HG02642 (cell line): ENCODE measurements around the gene HOXB1.

Experiments
- ATAC-seq: cut with Tn5 transposase; IDR thresholded peaks from one replicate; pipeline ENCODE4 v1.9.1; 2021; ENCODE audit warnings: mild to moderate bottlenecking; ENCODE audit not compliant: unreplicated experiment, poor library complexity

HOXB1 gene

GRCh38 chr17:48567646-48568354 lies 37.0 kb upstream of the HOXB1 start:
- ATAC-seq = no peak

GRCh38 chr17:48567209-48567608 lies 36.4 kb upstream of the HOXB1 start:
- no peak for ATAC-seq

DNA sequence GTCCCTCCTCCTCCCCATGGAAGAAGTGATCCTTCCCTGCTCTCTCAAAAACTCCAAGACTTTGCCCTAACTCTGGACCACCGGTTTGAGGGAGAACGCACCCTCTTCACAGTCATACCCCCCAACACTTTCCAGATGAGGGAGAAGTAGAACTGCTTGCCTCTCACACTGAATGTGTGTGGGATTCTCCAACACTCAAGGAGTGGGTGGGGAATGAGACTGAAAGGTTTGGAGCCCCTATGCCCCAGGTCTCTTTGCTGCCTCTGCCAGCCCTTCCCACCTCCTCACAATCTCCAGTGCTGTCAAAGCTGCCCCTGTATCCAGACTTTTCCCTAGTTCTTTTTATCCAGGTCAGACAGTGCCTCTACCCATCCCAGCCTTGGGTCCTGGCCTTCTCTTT lies 35.9 kb upstream of the HOXB1 start:
- ATAC-seq = no peak

GRCh38 chr17:48565925-48566710 lies 35.3 kb upstream of the HOXB1 start:
- no peak for ATAC-seq

DNA sequence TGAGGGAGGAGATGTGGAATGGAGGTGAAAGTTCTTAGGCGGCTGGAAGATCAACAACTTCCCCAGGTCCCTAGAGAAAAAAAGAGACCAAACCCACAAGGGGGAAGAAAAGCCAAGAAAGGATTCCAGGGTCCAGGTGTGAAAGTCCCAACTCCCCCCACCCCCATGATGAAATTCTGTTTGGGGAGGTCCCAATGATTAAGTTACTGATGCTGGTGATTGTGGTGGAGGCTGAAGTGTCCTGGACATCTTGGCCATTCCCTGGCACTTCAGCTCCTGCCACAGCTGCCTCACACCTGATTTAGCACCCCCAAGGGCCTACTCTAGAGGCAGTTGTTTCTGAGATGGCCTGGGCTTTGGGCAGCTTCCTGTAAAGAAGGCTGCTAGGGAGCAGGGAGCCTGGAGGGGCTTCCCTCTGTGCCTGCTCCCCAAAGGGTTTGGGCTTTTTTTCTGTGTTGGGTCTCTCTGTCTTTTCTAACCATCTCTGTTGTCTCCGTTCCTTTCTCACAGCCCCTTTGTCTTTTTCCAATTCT lies 34.3 kb upstream of the HOXB1 start:
- ATAC-seq = no peak

- ATAC-seq = no peak
Measured at GRCh38 chr17:48564188-48565021, 33.6 kb upstream of the HOXB1 start.

GRCh38 chr17:48563867-48564187 lies 33.0 kb upstream of the HOXB1 start:
- ATAC-seq = no peak

DNA sequence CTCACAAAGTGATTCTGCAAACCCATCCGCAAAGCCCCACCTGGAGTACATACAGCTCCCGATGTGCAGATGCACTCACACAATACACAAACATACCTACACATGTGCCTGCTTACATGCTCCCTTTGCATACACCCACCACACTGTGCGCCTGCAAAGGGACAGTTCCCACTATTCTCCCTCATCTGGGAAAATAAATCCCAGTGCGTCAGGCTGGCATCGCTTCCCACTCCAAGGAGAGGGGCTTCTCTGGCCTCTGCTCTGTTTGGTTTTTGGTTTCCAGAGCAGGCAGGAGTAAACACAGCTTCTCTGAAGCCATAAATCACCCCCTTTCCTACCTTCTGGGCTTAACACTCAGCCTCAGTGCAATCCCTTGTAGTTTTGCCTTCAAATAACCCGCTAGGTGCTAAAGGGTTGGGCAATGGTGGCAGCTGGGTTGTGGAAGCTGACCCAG lies 32.6 kb upstream of the HOXB1 start:
- no peak for ATAC-seq

GRCh38 chr17:48562934-48563333 lies 32.1 kb upstream of the HOXB1 start:
- ATAC-seq = no peak

DNA sequence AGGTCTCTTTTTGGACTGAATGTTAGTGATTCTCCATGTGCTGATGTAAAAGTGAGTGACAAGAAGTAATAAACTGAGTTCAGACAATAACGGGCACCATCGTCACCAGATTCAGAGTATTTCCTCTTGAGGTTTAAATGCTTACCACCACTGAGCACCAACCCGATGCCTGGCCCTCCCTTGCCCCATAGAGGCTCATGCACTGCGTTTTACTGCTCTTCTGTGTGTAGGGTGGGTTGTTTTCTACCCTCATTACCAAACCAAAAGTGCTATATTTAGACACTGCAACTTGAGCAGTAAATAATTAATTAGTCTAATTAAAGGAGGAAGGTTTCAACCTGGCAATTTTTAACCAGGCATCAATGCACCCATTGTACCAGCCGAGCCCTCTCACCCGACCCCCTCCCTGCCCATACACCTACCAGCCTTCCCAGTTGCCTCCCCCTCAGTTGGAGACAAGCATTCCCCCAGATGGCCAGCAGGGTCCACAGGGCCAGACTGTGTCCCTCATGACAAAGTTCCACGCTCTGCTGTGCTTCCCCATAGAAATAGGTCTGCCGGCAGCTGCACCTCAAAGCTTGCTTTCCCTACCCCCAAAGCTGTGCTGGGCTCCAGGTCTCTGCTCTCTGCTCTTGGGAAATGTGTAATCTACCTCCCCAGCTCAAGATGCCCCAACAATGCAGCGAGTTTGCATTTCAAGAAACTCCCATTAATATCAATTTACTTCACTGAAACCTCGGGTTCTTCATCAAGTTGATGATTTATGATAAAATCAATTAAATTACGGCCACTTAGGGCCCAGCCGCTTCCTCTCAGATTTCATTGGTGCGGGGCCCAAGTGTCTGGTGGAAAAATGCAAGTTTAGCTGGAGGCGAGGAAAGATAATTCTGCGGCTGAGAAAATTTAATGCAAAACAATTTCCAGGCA lies 31.3 kb upstream of the HOXB1 start:
- no peak for ATAC-seq

- ATAC-seq = no peak
Measured at GRCh38 chr17:48559840-48560817, 29.3 kb upstream of the HOXB1 start.

DNA sequence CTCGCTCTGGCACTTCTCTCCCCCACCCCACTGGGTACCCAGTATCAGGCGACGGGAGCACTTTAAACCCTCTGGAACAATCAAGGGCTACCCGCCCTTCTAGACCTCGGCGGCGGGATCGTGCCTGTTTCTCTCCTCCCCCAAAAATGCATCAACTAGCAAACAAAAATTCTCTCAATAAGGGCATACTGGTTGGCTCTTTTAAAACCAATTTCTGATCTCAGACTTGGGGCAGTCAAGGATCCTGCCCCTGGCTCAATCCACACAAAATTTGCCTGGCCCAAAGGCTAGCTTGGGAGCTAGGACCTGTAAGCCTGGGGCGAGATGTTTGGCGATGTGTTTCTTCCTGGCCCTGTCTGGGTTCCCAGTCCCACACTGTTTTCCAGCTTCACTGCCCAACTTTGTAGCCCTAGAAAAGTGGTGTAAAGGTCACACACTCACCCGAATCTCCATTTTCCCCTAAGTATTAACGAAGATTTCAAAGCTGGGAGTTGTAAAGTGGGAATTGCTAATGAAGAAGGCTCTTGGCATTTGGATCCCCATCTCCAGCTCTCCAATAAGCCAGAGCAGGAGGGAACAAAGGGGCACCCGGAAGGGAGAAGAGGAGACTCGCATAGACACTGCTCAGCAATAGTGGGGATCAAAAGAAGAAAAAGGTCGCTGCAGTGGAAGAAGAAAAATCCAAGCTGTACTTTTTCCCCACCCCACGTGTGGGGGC lies 28.5 kb upstream of the HOXB1 start:
- ATAC-seq = no peak

- no peak for ATAC-seq
Measured at GRCh38 chr17:48558831-48559121, 28.0 kb upstream of the HOXB1 start.

- ATAC-seq = no peak
Measured at GRCh38 chr17:48558057-48558830, 27.4 kb upstream of the HOXB1 start.

DNA sequence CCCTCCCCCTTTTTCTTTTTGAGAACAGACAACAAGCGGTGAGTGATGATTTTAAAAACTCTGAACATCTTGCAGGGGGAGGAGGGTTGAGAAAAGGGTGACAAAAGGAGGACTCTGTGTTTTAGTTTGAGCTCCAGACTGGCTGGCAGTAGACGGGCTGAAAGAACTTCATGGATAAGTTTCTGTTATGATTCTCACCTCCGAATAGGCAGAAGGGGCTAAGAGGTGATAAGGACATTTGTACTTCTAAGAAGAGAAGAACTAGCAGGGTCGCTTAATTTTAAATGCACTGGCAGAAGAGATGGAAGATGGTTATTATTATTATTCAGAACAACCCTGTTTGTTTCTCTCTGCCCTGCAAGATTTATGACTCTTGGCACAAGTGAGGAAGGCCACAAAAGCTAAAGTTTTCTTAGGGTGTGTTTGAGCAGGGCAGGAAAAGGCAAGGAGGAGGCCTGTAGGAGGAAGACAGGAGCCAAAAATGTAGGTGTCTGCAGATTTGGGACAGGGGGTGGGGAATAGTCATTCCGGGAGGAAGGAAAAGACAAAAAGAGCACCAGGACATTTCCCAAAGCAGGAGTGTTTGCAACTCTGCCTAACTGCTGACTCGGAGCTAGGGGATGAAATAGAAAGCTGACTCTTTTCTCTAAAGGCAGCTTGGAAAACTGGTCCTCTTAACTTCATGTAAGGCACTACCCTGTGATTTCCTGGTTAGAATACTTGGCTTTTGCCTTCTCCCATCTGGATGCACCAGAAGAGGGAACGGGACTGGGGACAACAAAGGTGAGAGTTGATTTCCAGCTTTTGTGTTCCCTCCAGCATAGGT lies 26.0 kb upstream of the HOXB1 start:
- no peak for ATAC-seq

DNA sequence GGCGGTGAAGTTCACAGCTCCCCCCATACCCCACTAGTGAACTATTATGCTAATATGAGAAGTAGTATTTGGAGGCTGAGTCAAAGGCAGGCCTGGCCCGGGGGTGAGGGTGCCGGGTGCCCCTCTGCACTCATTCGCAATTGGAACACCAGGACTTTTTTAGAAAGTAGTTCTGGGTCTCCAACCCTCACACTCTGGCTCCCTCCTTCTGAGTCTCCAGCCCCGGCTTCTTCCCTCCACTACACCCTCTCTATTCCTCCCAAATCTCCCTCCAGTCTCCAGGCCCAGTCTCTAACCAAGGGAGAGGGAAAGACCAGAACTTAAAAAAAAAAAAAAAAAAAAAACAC lies 25.4 kb upstream of the HOXB1 start:
- no peak for ATAC-seq
